ENCODE measurements around the gene FBN3.

The FBN3 gene

GRCh38 chr19:8148088-8148409 lies 1.3 kb downstream of the FBN3 start:
- DNase-seq = no peak

GRCh38 chr19:8147582-8147978 lies 1.8 kb downstream of the FBN3 start:
- DNase-seq = no peak

- DNase-seq = no peak
Measured at GRCh38 chr19:8146877-8147581, 2.4 kb downstream of the FBN3 start.

- DNase-seq = no peak
Measured at GRCh38 chr19:8144273-8144995, 5.0 kb downstream of the FBN3 start.

- DNase-seq = no peak
Measured at GRCh38 chr19:8143041-8143440, 6.4 kb downstream of the FBN3 start.

GRCh38 chr19:8142513-8142900 lies 6.9 kb downstream of the FBN3 start:
- DNase-seq = no peak

- DNase-seq = no peak
Measured at GRCh38 chr19:8141726-8142512, 7.5 kb downstream of the FBN3 start.

GRCh38 chr19:8138201-8138600 lies 11.2 kb downstream of the FBN3 start:
- DNase-seq = no peak

- no peak for DNase-seq
Measured at GRCh38 chr19:8137425-8137824, 12.0 kb downstream of the FBN3 start.

GRCh38 chr19:8135946-8136618 lies 13.3 kb downstream of the FBN3 start:
- DNase-seq = no peak

- DNase-seq = no peak
Measured at GRCh38 chr19:8132858-8133458, 16.4 kb downstream of the FBN3 start.

GRCh38 chr19:8131517-8131916 lies 17.9 kb downstream of the FBN3 start:
- no peak for DNase-seq

GRCh38 chr19:8129061-8129618 lies 20.3 kb downstream of the FBN3 start:
- no peak for DNase-seq

- DNase-seq = no peak
Measured at GRCh38 chr19:8128551-8128950, 20.8 kb downstream of the FBN3 start.

GRCh38 chr19:8127311-8127710 lies 22.1 kb downstream of the FBN3 start:
- no peak for DNase-seq

- no peak for DNase-seq
Measured at GRCh38 chr19:8126511-8126910, 22.9 kb downstream of the FBN3 start.

- DNase-seq = no peak
Measured at GRCh38 chr19:8126008-8126407, 23.4 kb downstream of the FBN3 start.

GRCh38 chr19:8123683-8124082 lies 25.7 kb downstream of the FBN3 start:
- DNase-seq = no peak

GRCh38 chr19:8120636-8121480 lies 28.5 kb downstream of the FBN3 start:
- DNase-seq = no peak

GRCh38 chr19:8117991-8118390 lies 31.4 kb downstream of the FBN3 start:
- DNase-seq = no peak

GRCh38 chr19:8116437-8117293 lies 32.7 kb downstream of the FBN3 start:
- DNase-seq = no peak

Data from fibroblast of skin of right biceps (primary cell).